Measurements from ENCODE around the gene CCDC184. TPM values are rescaled to one million over a fixed set of nuclear protein-coding genes. Genes with fewer than 3 reads are reported as not detected.

The CCDC184 gene
- total RNA-seq, 1 experiment from 2014 or later = 0.13 TPM

DNA sequence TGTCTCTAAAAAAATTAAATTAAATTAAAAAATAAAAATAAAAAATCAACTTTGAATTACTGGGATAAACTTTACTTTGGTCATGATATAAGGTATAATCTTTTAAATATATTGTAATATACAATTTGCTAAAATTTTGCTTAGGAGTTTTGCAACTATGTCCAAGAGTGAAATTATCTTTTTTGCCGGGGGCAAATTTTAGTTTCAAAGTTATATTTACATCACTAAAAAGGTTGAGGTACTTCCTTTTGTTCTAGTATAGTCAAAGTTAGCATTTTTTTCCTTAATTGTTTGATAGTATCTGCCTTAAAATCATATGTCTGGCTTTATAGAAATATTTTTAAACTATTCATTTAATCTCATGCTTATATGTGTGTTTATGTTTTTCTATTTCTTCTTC lies 37.3 kb downstream of the CCDC184 start:
- no peak overlapping the region for H3K56ac ChIP-seq (ENCODE audit: insufficient read length, low read depth, low read length)
- Mint-ChIP-seq H3K36me3 (ENCODE audit: insufficient read depth in 1 of 3, low read depth in 3 of 3) (no peaks in the 10 kb centered on the region), H3K9me3 (peaks cover 5 to 34% of the 10 kb centered on the region in 2 experiments; a peak in 3 of 5 replicates), H3K27me3 (ENCODE audit: low read depth) (peaks cover 14% of the 10 kb centered on the region), H3K27ac (no peak overlapping the region), H3K4me1 (no peaks in the 10 kb centered on the region), H3K4me3 (no peak overlapping the region)
- H3K23me2 ChIP-seq (ENCODE audit: insufficient read length, low read depth, low read length, poor library complexity, severe bottlenecking) = no peaks in the 10 kb centered on the region
- no CpG with 5 or more reads among the region's 1 CpG for WGBS (ENCODE audit: extremely low coverage, insufficient read length, low lambda C conversion rate)
- TF ChIP-seq, protein P1, sequence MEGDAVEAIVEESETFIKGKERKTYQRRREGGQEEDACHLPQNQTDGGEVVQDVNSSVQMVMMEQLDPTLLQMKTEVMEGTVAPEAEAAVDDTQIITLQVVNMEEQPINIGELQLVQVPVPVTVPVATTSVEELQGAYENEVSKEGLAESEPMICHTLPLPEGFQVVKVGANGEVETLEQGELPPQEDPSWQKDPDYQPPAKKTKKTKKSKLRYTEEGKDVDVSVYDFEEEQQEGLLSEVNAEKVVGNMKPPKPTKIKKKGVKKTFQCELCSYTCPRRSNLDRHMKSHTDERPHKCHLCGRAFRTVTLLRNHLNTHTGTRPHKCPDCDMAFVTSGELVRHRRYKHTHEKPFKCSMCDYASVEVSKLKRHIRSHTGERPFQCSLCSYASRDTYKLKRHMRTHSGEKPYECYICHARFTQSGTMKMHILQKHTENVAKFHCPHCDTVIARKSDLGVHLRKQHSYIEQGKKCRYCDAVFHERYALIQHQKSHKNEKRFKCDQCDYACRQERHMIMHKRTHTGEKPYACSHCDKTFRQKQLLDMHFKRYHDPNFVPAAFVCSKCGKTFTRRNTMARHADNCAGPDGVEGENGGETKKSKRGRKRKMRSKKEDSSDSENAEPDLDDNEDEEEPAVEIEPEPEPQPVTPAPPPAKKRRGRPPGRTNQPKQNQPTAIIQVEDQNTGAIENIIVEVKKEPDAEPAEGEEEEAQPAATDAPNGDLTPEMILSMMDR (conservative IDR thresholded peaks at IDR 0.05) = no peak
- no peak overlapping the region for H3K14ac ChIP-seq (ENCODE audit: insufficient read depth, low read length)
- H3K27ac ChIP-seq (ENCODE audit: insufficient read length, low read depth, low read length) = no peak overlapping the region
- H3K23ac ChIP-seq (ENCODE audit: insufficient read length, low read depth, low read length) = no peak overlapping the region
- H3K4me2 ChIP-seq (ENCODE audit: insufficient read depth, insufficient read length, low read length) = no peak overlapping the region
- no peak overlapping the region for H2BK20ac ChIP-seq (ENCODE audit: low read depth, low read length, poor library complexity, severe bottlenecking)
- H3K79me2 ChIP-seq (ENCODE audit: insufficient read depth, low read length) = no peaks in the 10 kb centered on the region
- H3K9ac ChIP-seq (ENCODE audit: extremely low read depth, insufficient read length, low read length) = no peak overlapping the region
- no peaks in the 10 kb centered on the region for H3K27me3 ChIP-seq (ENCODE audit: insufficient read depth, low read length)
- H3T11ph ChIP-seq (ENCODE audit: low read length) = no peak overlapping the region
- no peak overlapping the region for H2AK5ac ChIP-seq (ENCODE audit: insufficient read length, low read length)
- H2BK12ac ChIP-seq (ENCODE audit: insufficient read length, low read depth, low read length) = no peak overlapping the region
- DNase-seq = no peak
- H4K91ac ChIP-seq (ENCODE audit: insufficient read length, low read depth, low read length) = no peak overlapping the region
- H3K4ac ChIP-seq (ENCODE audit: low read depth, low read length) = no peak overlapping the region
- no peak overlapping the region for H3K18ac ChIP-seq (ENCODE audit: insufficient read length, low read depth, low read length)
- H2BK5ac ChIP-seq (ENCODE audit: insufficient read length, low read length) = no peak overlapping the region
- H2BK15ac ChIP-seq (ENCODE audit: low read depth, low read length) = no peak overlapping the region
- no peak overlapping the region for H2AFZ ChIP-seq (ENCODE audit: low read length)
- no peaks in the 10 kb centered on the region for H3K9me3 ChIP-seq (ENCODE audit: control insufficient read depth, low read depth, low read length)
- H2BK120ac ChIP-seq (ENCODE audit: low read depth, low read length, poor library complexity, severe bottlenecking) = no peak overlapping the region
- no peaks in the 10 kb centered on the region for H3K79me1 ChIP-seq (ENCODE audit: insufficient read depth, low read depth, low read length, poor library complexity, severe bottlenecking)
- no peak overlapping the region for H4K8ac ChIP-seq (replicated peaks; ENCODE audit: insufficient read length, low read depth, low read length)
- H3K4me1 ChIP-seq (ENCODE audit: insufficient read depth, low read length) = no peaks in the 10 kb centered on the region
- H4K5ac ChIP-seq (ENCODE audit: insufficient read length, low read depth, low read length) = no peak overlapping the region
- H4K20me1 ChIP-seq (ENCODE audit: control insufficient read depth, insufficient read depth, insufficient read length) = no peaks in the 10 kb centered on the region

Data from H9 (cell line).